Measurements from ENCODE around the gene ACAP1. TPM values are rescaled to one million over a fixed set of nuclear protein-coding genes. Genes with fewer than 3 reads are reported as not detected.
A peak's percentile ranks its signal among the peaks of the same experiment; 100 is the strongest.

The ACAP1 gene
- total RNA-seq, 2 donors from 2014 or later = 2.5 to 6.5 TPM

DNA sequence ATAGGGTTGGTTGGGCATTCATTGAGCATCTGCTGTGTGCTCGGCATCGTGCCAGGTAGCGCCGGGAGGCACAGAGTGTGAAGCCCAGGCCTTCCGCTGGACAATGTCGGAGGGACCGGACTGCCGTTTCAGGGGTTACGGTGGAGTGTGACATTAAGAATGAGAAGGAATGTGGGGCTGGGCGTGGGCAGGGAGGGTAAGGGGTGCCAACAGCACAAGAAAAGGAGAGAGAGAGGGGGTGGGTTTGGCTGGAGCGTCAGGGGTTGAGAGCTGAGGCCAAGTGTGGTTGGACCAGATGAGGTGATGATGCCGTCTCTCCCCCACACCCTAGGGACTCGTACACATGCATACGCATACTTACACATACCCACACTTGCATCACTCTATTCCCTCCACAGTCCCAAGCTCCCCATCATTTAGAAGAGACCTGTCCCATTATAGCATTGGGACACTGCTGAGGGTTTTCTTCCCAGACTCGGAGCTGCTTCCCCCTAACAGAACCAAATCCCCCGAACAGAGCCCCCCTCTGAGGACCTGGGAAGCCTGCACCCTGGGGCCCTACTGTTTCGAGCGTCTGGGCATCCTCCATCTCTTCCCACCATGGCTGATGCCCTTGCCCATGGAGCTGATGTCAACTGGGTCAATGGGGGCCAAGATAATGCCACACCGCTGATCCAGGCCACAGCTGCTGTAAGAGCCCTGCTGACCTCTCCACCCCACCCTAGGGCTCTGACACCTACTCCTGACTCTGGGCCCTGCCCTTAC lies 12.3 kb downstream of the ACAP1 start:
- Histone ChIP-seq H3K36me3 (no peaks in the 10 kb centered on the region), H3K27ac (no peak overlapping the region), H3K4me1 (replicated peaks) (peaks cover 7% of the 10 kb centered on the region), H3K4me3 (no peak overlapping the region), H3K9me3 (no peaks in the 10 kb centered on the region), H3K27me3 (replicated peaks; ENCODE audit: insufficient read depth) (no peaks in the 10 kb centered on the region)
- no peak for DNase-seq (ENCODE audit: low spot score)
- WGBS = 65% methylated on average over 19 of the region's 19 CpGs
- intact Hi-C loops (cut with DNase I) = loop anchor here (5.0 kb wide), 1 partner anchor 494 kb away; no protein-coding TSS in a partner anchor
- TF ChIP-seq, protein P1, sequence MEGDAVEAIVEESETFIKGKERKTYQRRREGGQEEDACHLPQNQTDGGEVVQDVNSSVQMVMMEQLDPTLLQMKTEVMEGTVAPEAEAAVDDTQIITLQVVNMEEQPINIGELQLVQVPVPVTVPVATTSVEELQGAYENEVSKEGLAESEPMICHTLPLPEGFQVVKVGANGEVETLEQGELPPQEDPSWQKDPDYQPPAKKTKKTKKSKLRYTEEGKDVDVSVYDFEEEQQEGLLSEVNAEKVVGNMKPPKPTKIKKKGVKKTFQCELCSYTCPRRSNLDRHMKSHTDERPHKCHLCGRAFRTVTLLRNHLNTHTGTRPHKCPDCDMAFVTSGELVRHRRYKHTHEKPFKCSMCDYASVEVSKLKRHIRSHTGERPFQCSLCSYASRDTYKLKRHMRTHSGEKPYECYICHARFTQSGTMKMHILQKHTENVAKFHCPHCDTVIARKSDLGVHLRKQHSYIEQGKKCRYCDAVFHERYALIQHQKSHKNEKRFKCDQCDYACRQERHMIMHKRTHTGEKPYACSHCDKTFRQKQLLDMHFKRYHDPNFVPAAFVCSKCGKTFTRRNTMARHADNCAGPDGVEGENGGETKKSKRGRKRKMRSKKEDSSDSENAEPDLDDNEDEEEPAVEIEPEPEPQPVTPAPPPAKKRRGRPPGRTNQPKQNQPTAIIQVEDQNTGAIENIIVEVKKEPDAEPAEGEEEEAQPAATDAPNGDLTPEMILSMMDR (IDR thresholded peaks at IDR 0.05) = no peak
- no peak for TF ChIP-seq POLR2A (IDR thresholded peaks at IDR 0.05)
- no peak for TF ChIP-seq POLR2AphosphoS5 (IDR thresholded peaks at IDR 0.05)

DNA sequence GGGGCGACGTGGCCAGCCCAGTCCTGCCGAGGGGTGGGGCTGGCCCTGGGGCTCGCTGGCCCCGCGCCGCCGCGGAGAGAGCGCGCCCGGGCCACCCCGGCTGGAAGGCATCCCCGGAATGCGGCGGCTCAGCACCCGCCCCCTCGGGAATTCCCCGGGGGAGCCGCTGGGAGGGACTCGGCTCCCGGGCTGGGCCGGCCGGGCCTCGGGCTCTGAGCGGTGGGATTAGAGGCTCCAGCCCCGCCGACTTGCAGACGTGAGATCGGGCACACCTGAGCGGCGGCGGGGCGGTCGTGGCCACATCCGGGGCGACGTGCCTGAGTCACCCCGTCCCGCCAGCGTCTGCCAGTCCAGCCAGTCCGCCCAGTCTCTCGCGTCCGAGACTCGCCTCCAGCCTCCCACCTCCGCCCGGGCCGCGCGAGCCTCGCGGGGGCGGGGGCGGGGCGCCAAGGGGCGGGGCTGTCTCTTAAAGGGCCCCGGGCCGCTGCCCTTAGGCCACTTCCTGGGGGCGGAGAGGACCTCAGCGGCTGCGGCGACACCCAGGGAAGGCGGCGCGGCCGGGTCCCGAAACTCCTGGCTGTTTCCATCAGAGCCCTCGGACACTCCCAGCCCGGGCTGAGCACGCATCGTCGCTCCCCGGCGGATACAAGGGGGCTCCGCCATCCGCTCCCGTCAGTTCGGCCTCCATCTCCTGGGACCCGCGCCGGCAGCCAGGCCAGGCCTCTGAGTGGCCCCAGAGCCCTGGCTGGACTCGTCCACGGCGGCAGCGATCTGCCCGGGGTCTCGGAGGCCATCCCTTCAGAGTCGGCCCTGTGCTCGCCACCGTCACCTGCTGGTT lies 15.6 kb downstream of the ACAP1 start, which contains the start of gene KCTD11:
Gene KCTD11, plus strand, starts transcription at position 498 of the 838 bp plus-strand sequence.
- intact Hi-C loops (cut with DNase I) = loop anchor here (5.0 to 10.0 kb wide), 4 partner anchors 40 to 335 kb away; partner anchors contain the start of genes PLSCR3, POLR2A, SENP3 and SLC35G6
- DNase-seq (ENCODE audit: low spot score) = peak; percentile 92
- peaks cover 9% of the 10 kb centered on the region for H3K4me1 ChIP-seq (replicated peaks)
- TF ChIP-seq POLR2A (IDR thresholded peaks at IDR 0.05) = peak; percentile 70
- TF ChIP-seq, protein P1 (IDR thresholded peaks at IDR 0.05) = peak in 3 of 4 experiments; percentile 47 to 73 (median 64)
- peak; percentile 68 for TF ChIP-seq POLR2AphosphoS5 (IDR thresholded peaks at IDR 0.05)
- peak within 1 kb of the TSS; percentile 49 to 94 for H3K4me3 ChIP-seq
- H3K27me3 ChIP-seq (replicated peaks; ENCODE audit: insufficient read depth) = no peaks in the 10 kb centered on the region
- under 1% methylated on average over 67 of the region's 91 CpGs for WGBS
- peak within 1 kb of the TSS; percentile 97 to 98 for H3K27ac ChIP-seq
- no peaks in the 10 kb centered on the region for H3K9me3 ChIP-seq
- no peaks in the 10 kb centered on the region for H3K36me3 ChIP-seq

DNA sequence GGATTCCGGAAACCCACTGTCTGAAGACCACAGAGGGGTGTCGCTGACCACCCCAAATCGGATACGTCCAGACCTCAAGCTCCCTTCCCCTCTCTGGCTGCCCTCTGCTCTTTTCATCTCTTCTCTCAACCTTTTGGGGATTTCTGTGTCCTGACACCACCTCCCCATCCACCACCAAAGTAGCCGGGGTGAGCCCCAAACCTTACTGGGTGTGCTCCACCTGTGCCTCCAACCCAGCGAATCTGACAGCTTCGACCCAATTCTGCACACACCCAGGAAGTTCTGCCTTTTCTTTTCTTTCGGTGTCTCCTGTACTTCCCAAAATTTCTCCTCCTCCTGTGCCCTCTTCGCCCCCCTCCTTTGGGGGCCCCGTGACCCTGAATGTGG lies 16.2 kb downstream of the ACAP1 start:
- intact Hi-C loops (cut with DNase I) = loop anchor here (5.0 to 10.0 kb wide), 4 partner anchors 40 to 335 kb away; partner anchors contain the start of genes PLSCR3, POLR2A, SENP3 and SLC35G6
- no peaks in the 10 kb centered on the region for H3K9me3 ChIP-seq
- no peak for DNase-seq (ENCODE audit: low spot score)
- H3K4me3 ChIP-seq = peak overlapping the region; percentile 49 to 94
- no peaks in the 10 kb centered on the region for H3K36me3 ChIP-seq
- WGBS = 23% methylated on average over 10 of the region's 10 CpGs
- TF ChIP-seq, protein P1 (IDR thresholded peaks at IDR 0.05) = peak in 1 of 4 experiments; percentile 38
- TF ChIP-seq POLR2AphosphoS5 (IDR thresholded peaks at IDR 0.05) (no peak), POLR2A (IDR thresholded peaks at IDR 0.05) (no peak)
- H3K4me1 ChIP-seq (replicated peaks) = peaks cover 9% of the 10 kb centered on the region
- peak overlapping the region; percentile 97 to 98 for H3K27ac ChIP-seq
- no peaks in the 10 kb centered on the region for H3K27me3 ChIP-seq (replicated peaks; ENCODE audit: insufficient read depth)

DNA sequence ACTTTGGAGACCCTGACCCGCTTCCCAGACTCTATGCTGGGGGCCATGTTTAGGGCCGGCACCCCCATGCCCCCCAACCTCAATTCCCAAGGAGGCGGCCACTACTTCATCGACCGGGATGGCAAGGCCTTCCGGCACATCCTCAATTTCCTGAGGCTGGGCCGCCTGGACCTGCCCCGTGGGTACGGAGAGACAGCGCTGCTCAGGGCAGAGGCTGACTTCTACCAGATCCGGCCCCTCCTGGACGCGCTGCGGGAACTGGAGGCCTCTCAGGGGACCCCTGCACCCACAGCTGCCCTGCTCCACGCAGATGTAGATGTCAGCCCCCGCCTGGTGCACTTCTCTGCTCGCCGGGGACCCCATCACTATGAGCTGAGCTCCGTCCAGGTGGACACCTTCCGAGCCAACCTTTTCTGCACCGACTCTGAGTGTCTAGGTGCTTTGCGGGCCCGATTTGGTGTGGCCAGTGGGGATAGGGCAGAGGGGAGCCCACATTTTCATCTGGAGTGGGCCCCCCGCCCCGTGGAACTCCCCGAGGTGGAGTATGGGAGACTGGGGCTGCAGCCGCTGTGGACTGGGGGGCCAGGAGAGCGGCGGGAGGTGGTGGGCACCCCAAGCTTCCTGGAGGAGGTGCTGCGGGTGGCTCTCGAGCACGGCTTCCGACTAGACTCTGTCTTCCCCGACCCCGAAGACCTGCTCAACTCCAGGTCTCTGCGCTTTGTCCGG lies 16.7 kb downstream of the ACAP1 start:
- TF ChIP-seq POLR2A (IDR thresholded peaks at IDR 0.05) = no peak
- TF ChIP-seq, protein P1 (IDR thresholded peaks at IDR 0.05) = no peak
- TF ChIP-seq POLR2AphosphoS5 (IDR thresholded peaks at IDR 0.05) = no peak
- H3K27ac ChIP-seq = peak overlapping the region; percentile 97 to 98
- H3K36me3 ChIP-seq = no peaks in the 10 kb centered on the region
- intact Hi-C loops (cut with DNase I) = loop anchor here (5.0 to 10.0 kb wide), 4 partner anchors 39 to 334 kb away; partner anchors contain the start of genes PLSCR3, POLR2A, SENP3 and SLC35G6
- no peaks in the 10 kb centered on the region for H3K27me3 ChIP-seq (replicated peaks; ENCODE audit: insufficient read depth)
- no peak for DNase-seq (ENCODE audit: low spot score)
- 88% methylated on average over 35 of the region's 37 CpGs for WGBS
- H3K4me1 ChIP-seq (replicated peaks) = peaks cover 9% of the 10 kb centered on the region
- H3K4me3 ChIP-seq = peak overlapping the region in 1 of 2 donors; percentile 94
- H3K9me3 ChIP-seq = no peaks in the 10 kb centered on the region
